Mucosa of stomach (tissue), 1 donor: ENCODE data around the gene GRAMD1B.

Experiments used
- H3K27me3 ChIP-seq: one replicate; pipeline ENCODE4 v1.7.0; 2013; ENCODE audit warnings: mild to moderate bottlenecking, low read length; ENCODE audit not compliant: control insufficient read depth, insufficient read depth
- H3K36me3 ChIP-seq: one replicate; pipeline ENCODE4 v1.7.0; 2013; ENCODE audit warnings: low read length; ENCODE audit not compliant: control insufficient read depth, insufficient read depth
- H3K4me1 ChIP-seq: one replicate; pipeline ENCODE4 v1.7.0; 2013; ENCODE audit warnings: mild to moderate bottlenecking, low read length; ENCODE audit not compliant: control insufficient read depth, insufficient read depth
- H3K4me3 ChIP-seq: one replicate; pipeline ENCODE4 v1.7.0; 2013; ENCODE audit warnings: low read length
- H3K9ac ChIP-seq: one replicate; pipeline ENCODE4 v1.7.0; 2013; ENCODE audit warnings: mild to moderate bottlenecking, low read length, moderate library complexity
- H3K9me3 ChIP-seq: one replicate; pipeline ENCODE4 v1.7.0; 2013; ENCODE audit warnings: mild to moderate bottlenecking, low read length, moderate library complexity; ENCODE audit not compliant: control insufficient read depth
- donor health status: Pancreatic carcinoma.

The GRAMD1B gene

GRCh38 chr11:123671534-123671933 is 241.5 kb downstream of the GRAMD1B start:
- Histone ChIP-seq H3K9me3 (no peaks in the 10 kb centered on the region), H3K27me3 (no peaks in the 10 kb centered on the region), H3K4me1 (no peaks in the 10 kb centered on the region), H3K4me3 (no peak overlapping the region), H3K9ac (no peak overlapping the region), H3K36me3 (no peaks in the 10 kb centered on the region)

- Histone ChIP-seq H3K27me3 (no peaks in the 10 kb centered on the region), H3K9me3 (no peaks in the 10 kb centered on the region), H3K9ac (no peak overlapping the region), H3K36me3 (no peaks in the 10 kb centered on the region), H3K4me3 (no peak overlapping the region), H3K4me1 (no peaks in the 10 kb centered on the region)
Measured at GRCh38 chr11:123672568-123672967, 242.5 kb downstream of the GRAMD1B start.

- H3K9me3 ChIP-seq: no peaks in the 10 kb centered on the region
- H3K27me3 ChIP-seq: no peaks in the 10 kb centered on the region
Measured at GRCh38 chr11:123674297-123674696, 244.2 kb downstream of the GRAMD1B start.

More at GRCh38 chr11:123674297-123674696, 244.2 kb downstream of the GRAMD1B start:
- Histone ChIP-seq H3K9ac (no peak overlapping the region), H3K36me3 (no peaks in the 10 kb centered on the region), H3K4me1 (no peaks in the 10 kb centered on the region), H3K4me3 (no peak overlapping the region)
